Heart right ventricle (tissue), 16 donors: ENCODE measurements around the gene WDR64. TPM values are rescaled to one million over a fixed set of nuclear protein-coding genes. Genes with fewer than 3 reads are reported as not detected.

ENCODE experiments used
- ATAC-seq, 8 donors: fragments of 200-7000 bp; cut with Tn5 transposase; one replicate each; pipeline ENCODE4 v1.9.1; 2020; ENCODE audit warnings: mild to moderate bottlenecking in 8 of 8, moderate library complexity in 8 of 8, moderate number of reproducible peaks in 1 of 8
- DNase-seq, 2 donors: peaks; one replicate each; pipeline ENCODE4 v3.0.0-alpha.2; 2020
- H3K27ac ChIP-seq, 10 donors: fragments of 200-600 bp; sonication (generic) in 2 of 10; one replicate each; pipeline versions ENCODE4 v1.5.0 to v1.8.0; 2020 to 2022; ENCODE audit warnings: mild to moderate bottlenecking in 3 of 10
- H3K27me3 ChIP-seq, 7 donors: fragments of 200-600 bp; one replicate each; pipeline ENCODE4 v1.8.0; 2021 to 2022; ENCODE audit warnings: mild to moderate bottlenecking in 2 of 7
- H3K36me3 ChIP-seq, 9 donors: fragments of 200-600 bp; sonication (generic) in 1 of 9; one replicate each; pipeline versions ENCODE4 v1.5.0 to v1.8.0; 2020 to 2022; ENCODE audit warnings: mild to moderate bottlenecking in 2 of 9
- H3K4me1 ChIP-seq, 9 donors: fragments of 200-600 bp; sonication (generic) in 1 of 9; one replicate each; pipeline versions ENCODE4 v1.5.0 to v1.8.0; 2020 to 2022; ENCODE audit warnings: mild to moderate bottlenecking in 4 of 9
- H3K4me3 ChIP-seq, 10 donors: fragments of 200-600 bp; sonication (generic) in 2 of 10; one replicate each; pipeline versions ENCODE4 v1.5.0 to v1.8.0; 2020 to 2022; ENCODE audit warnings: mild to moderate bottlenecking in 7 of 10, moderate library complexity in 2 of 10
- H3K9me3 ChIP-seq, 11 donors: fragments of 200-600 bp in 10 of 11; sonication (generic) in 2 of 11; one replicate each; pipeline versions ENCODE4 v1.5.0 to v1.8.0; 2013 to 2022; ENCODE audit warnings: mild to moderate bottlenecking in 2 of 11, control low read depth in 1 of 11, moderate library complexity in 1 of 11
- CTCF ChIP-seq, 9 donors: fragments of 200-600 bp; sonication (generic) in 2 of 9; IDR thresholded peaks; one replicate each; pipeline versions ENCODE4 v1.5.0 to v1.8.0; 2021 to 2022; ENCODE audit warnings: antibody characterized with exemption in 9 of 9, mild to moderate bottlenecking in 5 of 9, moderate library complexity in 1 of 9
- WGBS, 2 donors: extraction: QIAGEN DNeasy Blood & Tissue Kit; methylation state at CpG; one replicate each; pipeline ENCODE4 v1.1.7; 2013; ENCODE audit warnings: inconsistent platforms in 1 of 2; 5-methylcytosine and 5-hydroxymethylcytosine counted together
- intact Hi-C, 10 donors: fragments of 100-400 bp; cut with DNase I; formaldehyde crosslinking; loops; one replicate each; pipeline versions ENCODE4 v1.11.1 to v1.14.2; 2022
- polyA plus RNA-seq, 2 donors: library from polyadenylated mRNA; stranded (reverse); fragments of 200-250 nt; gene quantifications; one replicate each; pipeline ENCODE4 v1.2.3, GENCODE V29; 2013
- total RNA-seq, 10 donors: library from RNA; stranded (reverse); fragmentation: NEBNext Ultra II Directional in 3 of 10; extraction: Animal tissue kit (Norgen Biotek cat#: 25700) in 3 of 10; gene quantifications; one replicate each; pipeline versions ENCODE4 v1.2.1 to v1.2.4, GENCODE V29; 2021 to 2023
- donor health status: Arrhythmogenic right ventricular cardiomyopathy.
- donor health status: ischemic (EF 13 %, LVEDD 7.1; RV severe dilation, severe dysfunction).
- donor health status: healthy with polysubstance abuse.
- donor health status: DM: no; HTN: yes; CAD: no.
- donor health status: DM: no; HTN: no; CAD: no.
- donor health status: ischemic (EF 25% LVEDD 6.9; RV normal size, moderate dysfunction).
- donor health status: ischemic (EF 25% LVEDD 5.7; RV mildly dilated, moderate dysfunction).
- donor health status: healthy.
- donor health status: DM: yes; HTN: yes; CAD: no.
- donor health status: Ischemic cardiomyopathy.
- donor health status: ischemic (EF 35%, LVEDD 5.7; RV mildly dilated, moderate dysfunction).
- donor health status: nonischemic (EF 11% LVEDD 7.7; RV severe dilation, severe dysfunction).
- donor health status: DM: yes; HTN: yes; CAD: no.
- donor health status: PGD.
- donor health status: ischemic (EF 29% LVEDD 5.4; RV normal size, mild dysfunction).
- donor health status: nonischemic (EF 23%, LVEDD 6.1; RV moderate dilation, normal function).

The WDR64 gene
- total and polyA plus RNA-seq, 12 donors: 0.59 TPM; not detected in 11

- no peak overlapping the region for H3K27ac ChIP-seq
- ATAC-seq (no peak), DNase-seq (no peak)
- no peaks in the 10 kb centered on the region for H3K27me3 ChIP-seq
- H3K4me3 ChIP-seq: no peak overlapping the region
- H3K9me3 ChIP-seq: no peaks in the 10 kb centered on the region
- TF ChIP-seq CTCF (IDR thresholded peaks at IDR 0.05): no peak
- no peaks in the 10 kb centered on the region for H3K36me3 ChIP-seq
- intact Hi-C loops: loop anchor here in 7 of 10 donors (10.0 kb wide), 4 partner anchors 219 to 399 kb away; partner anchors contain the start of gene EXO1 (in 2 of the 7)
- WGBS, 2 donors: 88 to 96% methylated on average over 8 of the region's 8 CpGs
- H3K4me1 ChIP-seq: peaks cover 0 to 19% (median 0%) of the 10 kb centered on the region in 9 donors
Observed at GRCh38 chr1:241615043-241615974, 36.8 kb upstream of the WDR64 start.

- no peak for ATAC-seq
- TF ChIP-seq CTCF (IDR thresholded peaks at IDR 0.05): no peak
- WGBS, 2 donors: 95 to 97% methylated on average over 7 of the region's 7 CpGs
- no peak for DNase-seq
- H3K9me3 ChIP-seq: no peaks in the 10 kb centered on the region
- H3K4me3 ChIP-seq: no peak overlapping the region
- intact Hi-C loops: loop anchor here in 7 of 10 donors (10.0 kb wide), 4 partner anchors 217 to 397 kb away; partner anchors contain the start of gene EXO1 (in 2 of the 7)
- peaks cover 0 to 5% (median 0%) of the 10 kb centered on the region in 9 donors for H3K4me1 ChIP-seq
- no peak overlapping the region for H3K27ac ChIP-seq
- no peaks in the 10 kb centered on the region for H3K27me3 ChIP-seq
- H3K36me3 ChIP-seq: no peaks in the 10 kb centered on the region
Observed at GRCh38 chr1:241617426-241617825, 34.7 kb upstream of the WDR64 start.

GRCh38 chr1:241622669-241623068, 29.4 kb upstream of the WDR64 start:
- WGBS, 2 donors: 70 to 75% methylated on average over 5 of the region's 5 CpGs
- Histone ChIP-seq H3K4me3 (no peak overlapping the region), H3K36me3 (no peaks in the 10 kb centered on the region), H3K27ac (no peak overlapping the region), H3K27me3 (no peaks in the 10 kb centered on the region), H3K4me1 (peaks cover 0 to 10% (median 1%) of the 10 kb centered on the region in 9 donors), H3K9me3 (no peaks in the 10 kb centered on the region)
- intact Hi-C loops: loop anchor here in 4 of 10 donors (10.0 kb wide), 1 partner anchor 88 kb away; the partner anchor contains the start of gene KMO (in 4 of the 4)
- ATAC-seq (peak in 2 of 8 donors; percentile 41 to 50), DNase-seq (no peak)
- no peak for TF ChIP-seq CTCF (IDR thresholded peaks at IDR 0.05)

GRCh38 chr1:241624935-241625334, 27.1 kb upstream of the WDR64 start:
- no peak for ATAC-seq
- WGBS, 2 donors: 73 to 77% methylated on average over 2 of the region's 2 CpGs
- no peak for DNase-seq
- Histone ChIP-seq H3K36me3 (no peaks in the 10 kb centered on the region), H3K4me1 (peaks cover 0 to 14% (median 2%) of the 10 kb centered on the region in 9 donors), H3K27ac (no peak overlapping the region), H3K27me3 (no peaks in the 10 kb centered on the region), H3K9me3 (no peaks in the 10 kb centered on the region), H3K4me3 (no peak overlapping the region)
- intact Hi-C loops: loop anchor here in 5 of 10 donors (5.0 to 10.0 kb wide), 2 partner anchors 90 to 93 kb away; partner anchors contain the start of gene KMO (in 5 of the 5)
- no peak for TF ChIP-seq CTCF (IDR thresholded peaks at IDR 0.05)
